Dedifferentiated amniotic fluid mesenchymal stem cell (primary cell): ENCODE results near the gene OLFM3.

Experiments used
- DNase-seq: peaks from one replicate; pipeline ENCODE4 v3.0.0-alpha.2; 2016; ENCODE audit errors: extremely low spot score

OLFM3 gene

GRCh38 chr1:101847626-101848025 lies 149.1 kb downstream of the OLFM3 start:
- no peak for DNase-seq

DNA sequence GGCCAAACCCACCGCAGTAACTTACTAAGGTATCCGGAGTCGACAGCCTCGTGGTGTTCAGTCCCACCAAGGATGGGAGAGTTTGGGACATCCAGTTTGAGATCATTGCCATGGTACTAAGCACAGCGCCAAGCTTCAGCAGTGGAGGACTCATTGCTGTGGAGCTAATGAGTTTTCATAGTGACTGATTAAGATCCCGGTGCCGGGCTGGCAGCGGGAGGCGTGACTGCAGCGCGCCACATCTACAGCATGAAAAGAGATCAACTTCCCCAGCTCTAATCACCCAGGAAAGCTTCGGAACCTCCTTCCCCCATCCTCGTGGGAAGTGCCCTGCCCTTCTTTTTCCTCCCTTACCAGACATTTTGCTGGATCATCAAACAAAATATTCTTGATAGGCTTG lies 149.9 kb downstream of the OLFM3 start:
- DNase-seq, result no peak

DNA sequence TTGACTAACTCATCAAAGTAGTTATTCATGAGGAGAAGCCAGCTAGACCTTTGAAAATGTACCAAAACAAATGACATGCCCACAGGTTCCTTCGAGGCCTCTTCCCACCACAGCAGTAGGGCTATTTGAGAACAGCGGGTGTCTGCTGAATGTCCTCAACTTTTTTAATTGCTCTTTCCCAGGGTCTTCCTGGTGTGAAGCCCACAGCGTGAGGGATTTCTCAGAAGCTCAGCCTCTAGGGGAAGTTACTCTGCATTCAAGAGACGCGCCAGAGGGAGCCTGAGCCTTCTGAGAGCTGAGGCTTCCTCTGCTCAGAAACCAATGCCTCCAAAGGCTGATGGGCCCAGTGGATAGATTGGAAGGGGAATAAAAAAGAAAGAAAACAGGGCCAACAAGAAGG lies 153.6 kb downstream of the OLFM3 start:
- no peak for DNase-seq

- DNase-seq, result no peak
Measured at GRCh38 chr1:101841824-101842223, 154.9 kb downstream of the OLFM3 start.

DNA sequence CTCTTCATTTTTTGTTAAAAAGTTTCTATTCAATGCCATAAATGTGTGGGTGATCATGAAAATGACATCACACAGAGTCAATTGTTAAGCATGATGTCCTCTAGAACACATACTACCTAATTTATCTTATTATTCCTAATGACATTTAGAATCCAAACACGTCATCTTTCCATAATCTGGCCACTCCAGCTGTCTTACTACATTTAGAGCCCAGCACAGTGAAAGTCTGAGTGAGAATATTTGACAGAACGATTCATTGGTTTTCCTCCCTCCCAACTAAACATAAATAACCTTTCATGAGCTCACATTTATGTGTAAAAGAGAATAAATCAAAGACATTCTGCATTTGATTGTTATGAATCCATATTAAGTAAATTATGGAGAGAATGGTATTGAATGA lies 160.7 kb downstream of the OLFM3 start:
- DNase-seq, result no peak

DNA sequence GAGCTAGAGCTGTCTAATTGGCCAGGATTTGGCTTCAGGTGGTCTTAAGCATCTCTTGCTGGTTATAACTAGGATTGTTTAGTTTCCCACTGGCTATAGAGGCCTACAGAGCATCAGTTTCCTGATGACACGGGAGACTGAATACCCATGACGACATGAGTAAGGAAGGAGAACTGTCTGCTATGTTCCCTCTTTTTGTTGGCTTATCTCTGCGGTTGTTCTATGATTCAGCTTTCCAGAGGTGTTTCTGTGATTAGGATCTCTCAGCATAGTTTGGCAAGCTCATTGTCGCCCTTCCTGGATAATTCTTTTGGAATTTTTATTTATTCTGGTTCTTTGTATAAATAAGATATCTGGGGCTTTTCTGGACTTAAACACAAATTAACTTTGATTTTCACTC lies 163.4 kb downstream of the OLFM3 start:
- no peak for DNase-seq

GRCh38 chr1:101826416-101826815 lies 170.3 kb downstream of the OLFM3 start:
- no peak for DNase-seq

- no peak for DNase-seq
Measured at GRCh38 chr1:101820071-101820470, 176.7 kb downstream of the OLFM3 start.

- no peak for DNase-seq
Measured at GRCh38 chr1:101816262-101816661, 180.5 kb downstream of the OLFM3 start.

GRCh38 chr1:101798417-101798816 lies 198.3 kb downstream of the OLFM3 start:
- no peak for DNase-seq

- no peak for DNase-seq
Measured at GRCh38 chr1:101797722-101798121, 199.0 kb downstream of the OLFM3 start.

DNA sequence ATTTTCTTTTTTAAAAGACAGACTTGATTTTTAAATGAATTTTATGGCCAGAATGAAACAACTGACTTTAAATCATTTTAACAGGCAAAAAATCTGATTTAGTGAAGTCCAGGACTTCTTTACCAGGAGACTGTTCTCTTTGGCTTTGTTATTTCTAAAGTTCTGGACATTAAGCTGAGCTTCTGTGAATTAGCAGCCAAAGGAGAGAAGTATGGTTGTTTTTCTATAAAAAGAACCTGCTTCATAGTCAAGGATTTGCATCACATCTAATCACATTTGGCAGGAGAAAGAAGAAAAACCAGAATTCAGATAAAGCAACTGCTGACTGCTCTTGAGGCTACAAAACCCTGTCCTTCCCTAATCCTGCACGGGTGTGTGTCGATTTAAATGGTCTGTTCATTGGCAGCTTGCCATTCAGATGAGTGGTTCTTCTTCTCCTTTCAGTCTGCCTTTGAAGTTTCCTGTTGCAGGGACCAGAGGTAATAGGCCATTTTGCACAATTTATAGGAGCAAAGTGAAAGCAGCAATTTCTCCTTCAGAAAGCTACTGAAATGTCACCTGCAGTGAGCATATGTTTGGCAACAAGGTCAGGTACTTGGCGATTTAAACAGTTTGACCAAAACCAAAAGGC lies 215.4 kb downstream of the OLFM3 start:
- DNase-seq, result no peak

DNA sequence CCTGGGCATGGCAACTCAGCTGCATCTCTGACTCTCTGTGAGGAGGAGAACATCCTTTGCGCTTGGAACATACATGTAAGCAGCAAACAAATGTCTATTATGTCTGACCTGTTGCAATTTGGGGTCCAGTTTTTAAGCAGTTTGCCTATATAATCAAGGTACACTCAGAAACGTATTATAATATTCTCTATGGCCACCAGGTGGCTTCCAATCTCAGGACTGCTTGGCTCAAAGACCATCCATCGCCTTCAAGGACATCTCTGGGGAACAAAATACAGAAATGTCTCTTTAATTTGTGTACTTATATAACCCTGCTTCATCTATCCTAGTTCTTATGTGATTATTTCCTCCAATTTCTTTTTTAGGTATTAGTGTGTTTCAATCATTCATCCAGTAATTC lies 227.2 kb downstream of the OLFM3 start:
- no peak for DNase-seq

DNA sequence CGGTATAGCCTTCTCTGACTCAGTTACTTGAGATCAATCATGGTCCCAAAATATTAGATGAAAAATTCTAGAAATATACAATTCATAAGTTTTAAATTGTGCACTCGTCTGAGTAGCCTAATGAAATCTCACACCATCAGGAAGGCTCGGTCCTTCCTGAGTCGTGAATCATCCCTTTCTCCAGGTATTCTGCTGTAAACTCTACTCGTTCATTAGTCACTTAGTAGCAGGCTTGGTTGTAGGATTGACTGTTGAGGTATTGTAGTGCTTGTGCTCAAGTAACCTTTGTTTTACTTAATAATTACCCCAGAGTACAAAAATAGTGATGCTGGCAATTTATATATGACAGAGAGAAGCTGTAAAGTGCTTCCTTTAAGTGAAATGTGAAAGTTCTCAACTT lies 238.7 kb downstream of the OLFM3 start:
- DNase-seq, result no peak

DNA sequence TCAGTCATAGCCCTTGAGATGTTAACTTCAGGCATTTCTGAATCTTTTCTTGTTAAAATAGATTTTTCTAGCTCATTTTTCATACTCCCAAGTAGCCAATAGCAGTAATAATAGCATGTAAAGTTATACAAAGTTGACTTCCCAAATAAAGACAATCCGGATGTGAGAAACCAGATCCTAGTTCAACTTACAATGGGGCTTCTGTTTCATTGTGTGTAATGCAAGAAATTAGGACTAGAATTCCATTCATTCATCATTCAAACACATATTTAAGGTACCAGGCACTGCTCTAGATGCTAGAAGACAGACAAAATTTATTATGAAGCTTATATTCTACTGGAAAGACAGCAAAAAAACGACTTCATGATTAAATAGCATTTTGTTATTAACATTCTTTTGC lies 240.3 kb downstream of the OLFM3 start:
- DNase-seq, result no peak
